ENCODE data around the gene CWH43.
"Not testable (repeated sequence)": the region's sequence is repeated elsewhere in the genome, so short reads cannot be mapped to it uniquely, and the experiment has no call there.

CWH43 gene

GRCh38 chr4:48945981-48946380 is 40.1 kb upstream of the CWH43 start:
- no peak for TF ChIP-seq CTCF (IDR thresholded peaks at IDR 0.05; ENCODE audit: low read depth, low read length)

GRCh38 chr4:48947731-48948130 is 38.3 kb upstream of the CWH43 start:
- H3K4me3 ChIP-seq (ENCODE audit: low read depth, low read length): no peak overlapping the region
- no peak for TF ChIP-seq CTCF (IDR thresholded peaks at IDR 0.05; ENCODE audit: low read depth, low read length)

More at GRCh38 chr4:48945981-48946380, 40.1 kb upstream of the CWH43 start:
- no peak overlapping the region for H3K4me3 ChIP-seq (ENCODE audit: low read depth, low read length)

GRCh38 chr4:48949086-48949485 is 37.0 kb upstream of the CWH43 start:
- no peak overlapping the region for H3K4me3 ChIP-seq (ENCODE audit: low read depth, low read length)
- TF ChIP-seq CTCF (IDR thresholded peaks at IDR 0.05; ENCODE audit: low read depth, low read length): no peak

GRCh38 chr4:48949518-48950219 is 36.4 kb upstream of the CWH43 start:
- no peak for TF ChIP-seq CTCF (IDR thresholded peaks at IDR 0.05; ENCODE audit: low read depth, low read length)
- H3K4me3 ChIP-seq (ENCODE audit: low read depth, low read length): no peak overlapping the region

GRCh38 chr4:48954314-48954713 is 31.8 kb upstream of the CWH43 start:
- H3K4me3 ChIP-seq (ENCODE audit: low read depth, low read length): no peak overlapping the region
- no peak for TF ChIP-seq CTCF (IDR thresholded peaks at IDR 0.05; ENCODE audit: low read depth, low read length)

- not testable (repeated sequence) for H3K4me3 ChIP-seq (ENCODE audit: low read depth, low read length)
Observed at GRCh38 chr4:48957366-48957765, 28.7 kb upstream of the CWH43 start.

GRCh38 chr4:48958582-48958981 is 27.5 kb upstream of the CWH43 start:
- no peak for TF ChIP-seq CTCF (IDR thresholded peaks at IDR 0.05; ENCODE audit: low read depth, low read length)
- H3K4me3 ChIP-seq (ENCODE audit: low read depth, low read length): no peak overlapping the region

All from WI38 (cell line).